ENCODE results near the gene TFE3.

GRCh38 chrX:49003696-49004095 is 39.5 kb downstream of the TFE3 start:
- TF ChIP-seq CTCF (IDR thresholded peaks at IDR 0.05; ENCODE audit: low read depth, low read length, poor library complexity, severe bottlenecking) (no peak), EZH2phosphoT487 (IDR thresholded peaks at IDR 0.05; ENCODE audit: borderline replicate concordance, low read length) (no peak)

All from DOHH2 (cell line).